CD8-positive, alpha-beta memory T cell (primary cell): ENCODE measurements around the gene CD14. TPM values are rescaled to one million over a fixed set of nuclear protein-coding genes. Genes with fewer than 3 reads are reported as not detected.
A peak's percentile ranks its signal among the peaks of the same experiment; 100 is the strongest.
"Not testable (repeated sequence)": the region's sequence is repeated elsewhere in the genome, so short reads cannot be mapped to it uniquely, and the experiment has no call there.

Experiments
- CTCF ChIA-PET: fragments of 350-600 bp; sonication (Branson Sonifier 250); formaldehyde crosslinking; loops from one replicate; lab custom pipeline; 2021; ENCODE audit warnings: antibody characterized with exemption; lab: Charles Lee
- POLR2A ChIA-PET: fragments of 350-600 bp; sonication (Branson Sonifier 250); formaldehyde crosslinking; loops from one replicate; lab custom pipeline; 2021; ENCODE audit warnings: antibody characterized with exemption; lab: Charles Lee
- DNase-seq, 5 donors: peaks; one replicate each; pipeline versions ENCODE4 v3.0.0 to v3.0.0-alpha.2; 2020 to 2022; ENCODE audit warnings: mixed read lengths in 1 of 5
- H3K27ac ChIP-seq: one replicate; pipeline ENCODE4 v1.7.0; 2013; ENCODE audit warnings: low read depth, mild to moderate bottlenecking, low read length, moderate library complexity
- H3K27me3 ChIP-seq: 2 replicates; pipeline ENCODE4 v1.7.0; 2013; ENCODE audit warnings: low read length, mild to moderate bottlenecking; ENCODE audit not compliant: insufficient read depth, poor library complexity, severe bottlenecking
- H3K36me3 ChIP-seq: 2 replicates; pipeline ENCODE4 v1.7.0; 2013; ENCODE audit warnings: mild to moderate bottlenecking, low read length, moderate library complexity; ENCODE audit not compliant: insufficient read depth
- H3K4me1 ChIP-seq: 2 replicates; pipeline ENCODE4 v1.7.0; 2013; ENCODE audit warnings: mild to moderate bottlenecking, low read length, moderate library complexity; ENCODE audit not compliant: insufficient read depth
- H3K4me3 ChIP-seq: 2 replicates; pipeline ENCODE4 v1.7.0; 2013; ENCODE audit warnings: mild to moderate bottlenecking, low read length
- H3K9me3 ChIP-seq: 2 replicates; pipeline ENCODE4 v1.7.0; 2013; ENCODE audit warnings: mild to moderate bottlenecking, low read length
- H3K27ac Mint-ChIP-seq, 8 donors: one replicate each; pipeline ENCODE4 v1.8.0; 2020 to 2021; ENCODE audit warnings: mixed read lengths in 8 of 8, mild to moderate bottlenecking in 6 of 8, inconsistent platforms in 3 of 8, moderate library complexity in 3 of 8
- H3K27me3 Mint-ChIP-seq, 2 donors: one replicate each; pipeline ENCODE4 v1.8.0; 2020 to 2021; ENCODE audit warnings: mixed read lengths in 2 of 2, mild to moderate bottlenecking in 1 of 2, moderate library complexity in 1 of 2
- H3K36me3 Mint-ChIP-seq, 3 donors: one replicate each; pipeline ENCODE4 v1.8.0; 2020 to 2021; ENCODE audit warnings: mixed read lengths in 3 of 3, inconsistent platforms in 1 of 3, mild to moderate bottlenecking in 1 of 3
- H3K4me1 Mint-ChIP-seq, 3 donors: one replicate each; pipeline ENCODE4 v1.8.0; 2020 to 2021; ENCODE audit warnings: mixed read lengths in 3 of 3, inconsistent platforms in 1 of 3, mild to moderate bottlenecking in 1 of 3
- H3K4me3 Mint-ChIP-seq, 7 donors: one replicate each; pipeline ENCODE4 v1.8.0; 2020 to 2021; ENCODE audit warnings: mixed read lengths in 7 of 7, mild to moderate bottlenecking in 6 of 7, moderate library complexity in 4 of 7, inconsistent platforms in 2 of 7
- H3K9me3 Mint-ChIP-seq, 5 donors: one replicate each; pipeline ENCODE4 v1.8.0; 2020 to 2022; ENCODE audit warnings: mixed read lengths in 5 of 5, mild to moderate bottlenecking in 3 of 5, moderate library complexity in 2 of 5, inconsistent platforms in 1 of 5
- polyA plus RNA-seq: library from polyadenylated mRNA; unstranded; fragments of 300-500 nt; fragmentation: Illumina TruSeq; gene quantifications from one replicate; pipeline ENCODE4 v1.2.3, GENCODE V29; 2021
- total RNA-seq, 2 experiments: library from RNA; stranded (reverse); gene quantifications; one replicate each; pipeline ENCODE4 v1.2.3, GENCODE V29; 2021

The CD14 gene
- total and polyA plus RNA-seq, 3 experiments from 2014 or later, result 0.43 to 3.3 (median 3.1) TPM

GRCh38 chr5:140627972-140628371 lies 5.0 kb downstream of the CD14 start:
- Mint-ChIP-seq H3K36me3 (peaks cover 0 to 2% (median 1%) of the 10 kb centered on the region in 3 donors), H3K9me3 (peaks cover 0 to 5% (median 0%) of the 10 kb centered on the region in 5 donors), H3K27me3 (peaks cover 4 to 9% of the 10 kb centered on the region in 2 donors), H3K4me3 (no peak overlapping the region), H3K27ac (peak overlapping the region in 1 of 8 donors; percentile 47), H3K4me1 (peaks cover 7 to 15% (median 14%) of the 10 kb centered on the region in 3 donors)
- Histone ChIP-seq H3K9me3 (no peaks in the 10 kb centered on the region), H3K4me1 (peaks cover 2% of the 10 kb centered on the region), H3K27me3 (no peaks in the 10 kb centered on the region), H3K36me3 (no peaks in the 10 kb centered on the region), H3K4me3 (no peak overlapping the region), H3K27ac (no peak overlapping the region)
- ChIA-PET POLR2A (interaction anchor here (0.8 kb wide), 1 partner anchor 75 kb away, joined by 3 read pairs; no protein-coding TSS in a partner anchor), CTCF (no interaction called here)
- no peak for DNase-seq

DNA sequence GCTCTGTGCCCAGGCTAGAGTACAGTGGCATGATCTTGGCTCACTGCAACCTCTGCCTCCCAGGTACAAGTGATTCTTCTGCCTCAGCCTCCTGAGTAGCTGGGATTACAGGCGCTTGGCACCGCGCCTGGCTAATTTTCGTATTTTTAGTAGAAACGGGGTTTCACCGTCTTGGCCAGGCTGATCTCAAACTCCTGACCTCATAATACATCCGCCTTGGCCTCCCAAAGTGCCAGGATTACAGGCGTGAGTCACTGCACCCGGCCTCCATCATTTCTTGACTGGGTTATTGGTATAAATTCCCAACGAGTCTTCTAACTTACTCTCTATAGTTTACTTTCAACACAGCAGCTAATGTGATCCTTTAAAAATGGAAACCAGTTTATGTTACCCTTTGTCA lies 8.1 kb downstream of the CD14 start:
- Mint-ChIP-seq H3K27me3 (peaks cover 13 to 21% of the 10 kb centered on the region in 2 donors), H3K27ac (peak overlapping the region in 1 of 8 donors; percentile 24)
- H3K27ac ChIP-seq, H3K36me3 ChIP-seq, H3K4me1 ChIP-seq, POLR2A ChIA-PET, DNase-seq, CTCF ChIA-PET, H3K4me1 Mint-ChIP-seq, H3K4me3 ChIP-seq, H3K9me3 ChIP-seq, H3K4me3 Mint-ChIP-seq, H3K36me3 Mint-ChIP-seq, H3K27me3 ChIP-seq, H3K9me3 Mint-ChIP-seq: not testable (repeated sequence)

- H3K9me3 ChIP-seq, DNase-seq, H3K27me3 ChIP-seq, H3K36me3 Mint-ChIP-seq, H3K4me1 ChIP-seq, H3K4me3 ChIP-seq, H3K4me1 Mint-ChIP-seq, POLR2A ChIA-PET, H3K9me3 Mint-ChIP-seq, H3K4me3 Mint-ChIP-seq, H3K36me3 ChIP-seq, H3K27ac ChIP-seq: not testable (repeated sequence)
- Mint-ChIP-seq H3K27me3 (peaks cover 12 to 21% of the 10 kb centered on the region in 2 donors), H3K27ac (peak overlapping the region in 1 of 8 donors; percentile 68)
- CTCF ChIA-PET, result interaction anchor here (1.0 kb wide), 1 partner anchor 76 kb away, joined by 3 read pairs; the partner anchor contains the start of gene EIF4EBP3
Observed at GRCh38 chr5:140623061-140623460, 9.9 kb downstream of the CD14 start.

GRCh38 chr5:140622301-140622700 lies 10.7 kb downstream of the CD14 start:
- Mint-ChIP-seq H3K4me3 (no peak overlapping the region), H3K27ac (peak overlapping the region in 1 of 8 donors; percentile 16), H3K36me3 (peaks cover 0 to 1% (median 0%) of the 10 kb centered on the region in 3 donors), H3K9me3 (no peaks in the 10 kb centered on the region), H3K4me1 (no peaks in the 10 kb centered on the region), H3K27me3 (peaks cover 9 to 20% of the 10 kb centered on the region in 2 donors)
- H3K36me3 ChIP-seq, result no peaks in the 10 kb centered on the region
- H3K27ac ChIP-seq, result no peak overlapping the region
- DNase-seq, result no peak
- ChIA-PET CTCF (interaction anchor here (1.0 kb wide), 1 partner anchor 75 kb away, joined by 3 read pairs; the partner anchor contains the start of gene EIF4EBP3), POLR2A (no interaction called here)
- no peaks in the 10 kb centered on the region for H3K27me3 ChIP-seq
- H3K4me1 ChIP-seq, result no peaks in the 10 kb centered on the region
- H3K4me3 ChIP-seq, result no peak overlapping the region
- H3K9me3 ChIP-seq, result no peaks in the 10 kb centered on the region

GRCh38 chr5:140611020-140611521 lies 21.9 kb downstream of the CD14 start:
- no peaks in the 10 kb centered on the region for H3K27me3 ChIP-seq
- Mint-ChIP-seq H3K27me3 (peaks cover 9 to 29% of the 10 kb centered on the region in 2 donors), H3K4me1 (peaks cover 0 to 3% (median 0%) of the 10 kb centered on the region in 3 donors), H3K36me3 (no peaks in the 10 kb centered on the region), H3K27ac (no peak overlapping the region), H3K4me3 (no peak overlapping the region), H3K9me3 (no peaks in the 10 kb centered on the region)
- no peak overlapping the region for H3K4me3 ChIP-seq
- DNase-seq, result no peak
- H3K36me3 ChIP-seq, result no peaks in the 10 kb centered on the region
- POLR2A ChIA-PET, result no interaction called here
- CTCF ChIA-PET, result no interaction called here
- H3K9me3 ChIP-seq, result no peaks in the 10 kb centered on the region
- no peaks in the 10 kb centered on the region for H3K4me1 ChIP-seq
- H3K27ac ChIP-seq, result no peak overlapping the region

GRCh38 chr5:140609126-140609525 lies 23.8 kb downstream of the CD14 start:
- no peak for DNase-seq
- H3K9me3 ChIP-seq, result no peaks in the 10 kb centered on the region
- H3K4me1 ChIP-seq, result no peaks in the 10 kb centered on the region
- no peak overlapping the region for H3K27ac ChIP-seq
- H3K36me3 ChIP-seq, result no peaks in the 10 kb centered on the region
- peaks cover 7 to 26% of the 10 kb centered on the region in 2 donors for H3K27me3 Mint-ChIP-seq
- no peaks in the 10 kb centered on the region for H3K27me3 ChIP-seq
- ChIA-PET CTCF (no interaction called here), POLR2A (no interaction called here)
- H3K27ac Mint-ChIP-seq, result peak overlapping the region in 1 of 8 donors; percentile 14
- peaks cover 0 to 3% (median 0%) of the 10 kb centered on the region in 3 donors for H3K4me1 Mint-ChIP-seq
- H3K4me3 ChIP-seq, result no peak overlapping the region
- H3K4me3 Mint-ChIP-seq, result no peak overlapping the region
- no peaks in the 10 kb centered on the region for H3K9me3 Mint-ChIP-seq
- H3K36me3 Mint-ChIP-seq, result no peaks in the 10 kb centered on the region

GRCh38 chr5:140608722-140609121 lies 24.3 kb downstream of the CD14 start:
- Histone ChIP-seq H3K36me3 (no peaks in the 10 kb centered on the region), H3K27me3 (no peaks in the 10 kb centered on the region), H3K27ac (no peak overlapping the region), H3K9me3 (no peaks in the 10 kb centered on the region), H3K4me3 (no peak overlapping the region), H3K4me1 (no peaks in the 10 kb centered on the region)
- H3K27me3 Mint-ChIP-seq, result peaks cover 7 to 26% of the 10 kb centered on the region in 2 donors
- no peak for DNase-seq
- POLR2A ChIA-PET, result no interaction called here
- peaks cover 0 to 3% (median 0%) of the 10 kb centered on the region in 3 donors for H3K4me1 Mint-ChIP-seq
- CTCF ChIA-PET, result no interaction called here
- no peak overlapping the region for H3K4me3 Mint-ChIP-seq
- H3K27ac Mint-ChIP-seq, result no peak overlapping the region
- H3K9me3 Mint-ChIP-seq, result no peaks in the 10 kb centered on the region
- H3K36me3 Mint-ChIP-seq, result no peaks in the 10 kb centered on the region

GRCh38 chr5:140607031-140607430 lies 25.9 kb downstream of the CD14 start:
- Mint-ChIP-seq H3K4me3 (no peak overlapping the region), H3K4me1 (no peaks in the 10 kb centered on the region), H3K27ac (no peak overlapping the region), H3K36me3 (no peaks in the 10 kb centered on the region), H3K27me3 (peaks cover 8 to 15% of the 10 kb centered on the region in 2 donors), H3K9me3 (no peaks in the 10 kb centered on the region)
- POLR2A ChIA-PET, result no interaction called here
- no peak for DNase-seq
- CTCF ChIA-PET, result no interaction called here
- no peaks in the 10 kb centered on the region for H3K27me3 ChIP-seq
- H3K27ac ChIP-seq, result no peak overlapping the region
- H3K36me3 ChIP-seq, result no peaks in the 10 kb centered on the region
- no peaks in the 10 kb centered on the region for H3K9me3 ChIP-seq
- no peaks in the 10 kb centered on the region for H3K4me1 ChIP-seq
- H3K4me3 ChIP-seq, result no peak overlapping the region
